Activated naive CD4-positive, alpha-beta T cell treated with anti-CD3 and anti-CD28 coated beads, Interleukin-2, amount 10 ng/mL, durations not matched to agents 7 days and 5 days (primary cell): Measurements from ENCODE around the gene ZNF17.
"Not testable (repeated sequence)": the region's sequence is repeated elsewhere in the genome, so short reads cannot be mapped to it uniquely, and the experiment has no call there.

Experiments
- CTCF ChIA-PET: fragments of 350-600 bp; sonication (Branson Sonifier 250); formaldehyde crosslinking; loops from one replicate; lab custom pipeline; 2021; ENCODE audit warnings: antibody characterized with exemption; lab: Charles Lee
- DNase-seq: peaks from one replicate; pipeline ENCODE4 v3.0.0-alpha.2; 2020
- H3K27ac Mint-ChIP-seq: one replicate; pipeline ENCODE4 v1.8.0; 2021; ENCODE audit warnings: mild to moderate bottlenecking, moderate library complexity, mixed read lengths
- H3K27me3 Mint-ChIP-seq: one replicate; pipeline ENCODE4 v1.8.0; 2021; ENCODE audit warnings: mild to moderate bottlenecking, mixed read lengths
- H3K36me3 Mint-ChIP-seq: one replicate; pipeline ENCODE4 v1.8.0; 2021; ENCODE audit warnings: mixed read lengths
- H3K4me1 Mint-ChIP-seq: one replicate; pipeline ENCODE4 v1.8.0; 2021; ENCODE audit warnings: mixed read lengths
- H3K4me3 Mint-ChIP-seq: one replicate; pipeline ENCODE4 v1.8.0; 2021; ENCODE audit warnings: mild to moderate bottlenecking, moderate library complexity, mixed read lengths
- H3K9me3 Mint-ChIP-seq: one replicate; pipeline ENCODE4 v1.8.0; 2021; ENCODE audit warnings: mixed read lengths

Gene ZNF17

DNA sequence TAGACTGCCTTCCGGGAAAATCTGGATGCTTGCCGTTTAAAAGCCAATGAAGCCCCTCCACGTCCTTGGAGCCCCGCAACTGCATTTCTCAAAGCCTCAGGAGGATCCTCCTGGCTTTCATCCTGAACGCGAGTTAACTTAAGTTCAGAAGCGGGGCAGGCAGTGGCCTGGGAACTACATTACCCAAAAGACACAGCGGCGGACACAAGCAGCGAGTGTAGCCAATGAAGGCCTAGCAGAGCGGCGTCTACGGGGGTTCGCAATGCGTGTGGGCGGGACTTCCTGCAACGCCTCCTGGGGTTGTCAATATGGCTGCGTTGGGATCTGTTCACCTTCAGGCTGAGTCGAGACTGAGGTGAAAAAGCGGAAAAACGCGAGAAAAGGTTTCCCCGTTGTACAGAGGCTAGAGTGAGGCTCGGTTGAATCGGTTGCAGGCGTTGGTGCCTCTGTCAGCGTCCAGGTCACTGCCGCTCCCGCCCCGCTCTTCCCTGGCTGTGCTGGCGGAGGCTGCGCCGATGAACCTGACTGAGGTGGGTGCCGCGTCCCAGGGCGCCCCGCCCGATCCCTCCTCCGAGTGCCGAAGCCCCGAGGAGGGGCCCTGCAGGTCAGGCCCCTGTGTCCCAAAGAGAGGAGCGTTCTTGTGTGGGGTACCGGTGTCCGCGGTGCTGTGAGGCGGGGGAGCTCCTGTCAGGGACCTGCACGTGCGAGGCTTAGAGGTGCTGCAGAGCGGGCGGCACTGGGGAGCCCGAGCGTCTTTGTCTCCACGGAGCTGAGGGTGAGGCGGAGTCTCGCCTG, at the start of gene ZNF17:
ZNF17 (plus strand) TSS at position 285 of the 795 bp plus-strand sequence. CDS start 2,455 bp downstream, outside the sequence.
- Mint-ChIP-seq H3K4me1 (peaks cover 26% of the 10 kb centered on the region), H3K9me3 (peaks cover 17% of the 10 kb centered on the region), H3K36me3 (peaks cover 36% of the 10 kb centered on the region), H3K27me3 (no peaks in the 10 kb centered on the region), H3K27ac (peak within 1 kb of the TSS; percentile 88), H3K4me3 (peak within 1 kb of the TSS; percentile 89)
- CTCF ChIA-PET, result no interaction called here
- peak; percentile 96 for DNase-seq

DNA sequence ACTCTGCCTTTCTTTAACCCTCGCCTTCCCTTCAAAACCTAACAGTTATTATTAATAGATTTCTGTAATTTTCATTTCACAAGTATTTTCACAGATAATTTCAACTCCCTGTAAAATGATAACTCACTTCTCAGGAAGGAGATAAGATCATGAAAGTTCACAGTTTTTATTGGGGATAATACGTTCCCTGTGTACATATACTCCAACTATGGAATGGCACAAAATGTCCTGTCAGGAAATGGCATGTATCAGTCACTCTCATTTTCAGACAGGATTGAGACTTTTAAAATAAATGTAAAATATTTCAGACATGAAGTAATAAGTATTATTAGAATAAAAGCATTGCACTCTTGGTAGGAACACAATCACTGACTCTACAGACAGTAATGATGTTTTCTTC, 48.5 kb upstream of the ZNF17 start:
- Mint-ChIP-seq H3K27ac (peak overlapping the region; percentile 96), H3K27me3 (peaks cover 4% of the 10 kb centered on the region), H3K4me1 (peaks cover 19% of the 10 kb centered on the region), H3K9me3 (peaks cover 52% of the 10 kb centered on the region), H3K36me3 (peaks cover 52% of the 10 kb centered on the region), H3K4me3 (peak overlapping the region; percentile 93)
- CTCF ChIA-PET, result no interaction called here
- DNase-seq, result no peak

DNA sequence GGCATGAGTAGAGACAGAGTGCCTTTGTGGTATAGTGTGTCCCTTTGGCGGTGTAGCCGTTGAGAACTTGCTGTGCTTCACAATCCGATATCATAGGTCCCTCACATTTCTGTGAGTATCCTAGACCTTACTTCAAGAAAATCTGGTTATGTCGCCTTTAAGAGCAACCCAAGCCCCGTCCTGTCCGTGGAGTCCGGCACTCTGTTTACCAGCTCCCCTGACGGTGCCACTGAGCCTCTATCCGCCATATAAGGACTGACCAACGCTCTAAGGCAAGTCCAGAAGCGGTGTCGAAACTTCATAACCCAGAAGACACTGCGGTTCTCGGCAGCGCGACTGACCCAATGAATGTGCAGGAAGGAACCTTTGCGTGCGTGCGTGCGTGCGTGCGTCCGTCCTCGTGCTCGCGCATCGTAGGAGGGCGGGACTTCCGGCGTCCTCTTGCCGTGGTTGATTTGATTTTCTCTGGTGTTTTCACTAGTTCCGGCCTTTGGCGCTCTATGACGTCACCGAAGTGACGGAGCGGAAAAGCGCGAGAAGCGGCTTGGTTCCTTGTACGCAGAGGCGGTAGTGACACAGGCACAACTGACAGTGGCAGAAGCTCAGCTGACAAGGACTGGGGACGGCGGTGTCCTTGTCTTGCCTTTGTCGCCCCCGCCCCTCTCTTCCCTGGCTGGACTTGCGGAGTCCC, 47.8 kb upstream of the ZNF17 start, which contains the start of the genes TRAPPC2B and ZNF547:
TRAPPC2B (plus strand) TSS at position 555 of the 691 bp plus-strand sequence. CDS start 1,283 bp downstream, outside the sequence.
ZNF547 (plus strand) TSS at position 555 of the 691 bp plus-strand sequence. CDS start 5,005 bp downstream, outside the sequence.
- Mint-ChIP-seq H3K27ac (peak within 1 kb of the TSS; percentile 96), H3K4me1 (peaks cover 19% of the 10 kb centered on the region), H3K27me3 (peaks cover 4% of the 10 kb centered on the region), H3K9me3 (peaks cover 51% of the 10 kb centered on the region), H3K36me3 (peaks cover 49% of the 10 kb centered on the region), H3K4me3 (peak within 1 kb of the TSS; percentile 93)
- peak; percentile 99 for DNase-seq
- CTCF ChIA-PET, result no interaction called here

DNA sequence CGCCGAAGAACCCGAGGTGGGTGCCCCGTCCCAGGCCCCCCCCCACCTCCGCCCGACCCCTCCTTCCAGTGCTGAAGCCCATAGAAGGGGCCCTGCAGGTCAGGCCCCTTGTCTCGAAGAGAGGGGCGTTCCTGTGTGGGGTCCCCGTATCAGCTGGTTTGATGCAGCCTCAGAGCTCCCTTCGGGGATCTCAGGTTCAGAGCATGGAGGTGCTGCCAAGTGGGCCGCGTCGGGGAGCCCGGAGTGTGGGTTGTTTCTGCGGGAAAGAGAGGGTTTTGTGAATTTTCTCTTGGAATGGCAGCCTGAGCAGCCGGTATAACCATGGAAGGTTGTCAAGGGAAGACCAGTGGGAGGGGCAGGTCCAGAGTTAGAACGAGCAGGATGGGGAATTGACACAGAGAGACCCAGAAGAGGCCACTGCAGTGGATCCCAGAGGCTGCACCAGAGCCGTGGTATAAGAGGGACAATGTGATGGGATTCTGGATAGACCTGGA, 47.2 kb upstream of the ZNF17 start:
- CTCF ChIA-PET, result no interaction called here
- H3K9me3 Mint-ChIP-seq, result peaks cover 52% of the 10 kb centered on the region

DNA sequence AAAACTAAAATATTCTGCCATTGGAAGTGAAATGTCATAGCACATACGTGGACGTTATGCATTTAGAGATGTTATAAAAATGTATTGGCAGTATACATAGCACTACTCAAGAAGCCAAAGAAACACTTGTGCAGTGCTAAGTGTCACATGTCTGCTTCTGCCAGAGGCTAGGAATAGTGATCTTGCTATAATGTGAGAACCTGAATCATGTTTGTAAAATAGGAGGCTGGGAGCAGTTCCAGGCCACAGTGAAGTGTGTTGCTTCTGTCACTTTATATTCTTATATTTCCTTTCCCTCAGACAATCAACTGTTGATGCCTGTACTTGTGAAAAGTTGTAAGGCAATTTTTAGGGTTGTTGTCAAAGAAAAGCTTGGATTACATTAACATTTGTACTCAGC, 44.2 kb upstream of the ZNF17 start:
- no peak for DNase-seq
- Mint-ChIP-seq H3K27me3 (peaks cover 4% of the 10 kb centered on the region), H3K4me3 (no peak overlapping the region), H3K4me1 (peaks cover 19% of the 10 kb centered on the region), H3K27ac (no peak overlapping the region), H3K9me3 (peaks cover 50% of the 10 kb centered on the region), H3K36me3 (peaks cover 57% of the 10 kb centered on the region)
- CTCF ChIA-PET, result no interaction called here

More for the DNA sequence above, 47.2 kb upstream of the ZNF17 start:
- H3K4me3 Mint-ChIP-seq, result peak overlapping the region; percentile 93
- H3K36me3 Mint-ChIP-seq, result peaks cover 47% of the 10 kb centered on the region
- DNase-seq, result no peak
- peaks cover 19% of the 10 kb centered on the region for H3K4me1 Mint-ChIP-seq
- peaks cover 4% of the 10 kb centered on the region for H3K27me3 Mint-ChIP-seq
- peak overlapping the region; percentile 96 for H3K27ac Mint-ChIP-seq

DNA sequence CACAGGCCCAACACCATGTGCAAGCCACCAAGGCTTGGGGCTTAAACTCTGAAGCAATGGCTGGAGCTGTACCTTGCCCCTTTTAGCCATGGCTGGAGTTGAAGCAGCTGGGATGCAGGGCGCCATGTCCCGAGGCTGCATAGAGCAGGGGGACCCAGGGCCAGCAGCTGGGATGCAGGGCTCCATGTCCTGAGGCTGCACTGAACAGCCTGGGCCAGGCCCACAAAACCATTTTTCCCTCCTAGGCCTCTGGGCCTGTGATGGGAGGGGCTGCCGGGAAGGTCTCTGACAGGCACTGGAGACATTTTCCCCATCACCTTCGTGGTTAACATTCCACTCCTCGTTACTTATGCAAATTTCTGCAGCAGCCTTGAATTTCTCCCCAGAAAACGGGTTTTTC, 36.8 kb upstream of the ZNF17 start:
- Mint-ChIP-seq H3K9me3 (peaks cover 75% of the 10 kb centered on the region), H3K27me3 (no peaks in the 10 kb centered on the region), H3K27ac (no peak overlapping the region), H3K36me3 (peaks cover 79% of the 10 kb centered on the region), H3K4me3 (no peak overlapping the region), H3K4me1 (no peaks in the 10 kb centered on the region)
- CTCF ChIA-PET, result no interaction called here
- no peak for DNase-seq

DNA sequence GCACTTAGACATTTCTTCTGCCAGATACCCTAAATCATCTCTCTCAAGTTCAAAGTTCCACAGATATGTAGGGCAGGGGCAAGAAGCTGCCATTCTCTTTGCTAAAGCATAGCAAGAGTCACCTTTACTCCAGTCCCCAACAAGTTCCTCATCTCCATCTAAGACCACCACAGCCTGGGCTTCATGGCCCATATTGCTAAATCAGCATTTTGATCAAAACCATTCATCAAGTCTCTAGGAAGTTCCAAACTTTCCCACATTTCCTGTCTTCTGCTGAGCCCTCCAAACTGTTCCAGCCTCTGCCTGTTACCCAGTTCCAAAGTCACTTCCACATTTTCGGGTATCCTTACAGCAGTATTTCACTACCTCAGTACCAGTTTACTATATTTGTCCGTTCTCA, 36.3 kb upstream of the ZNF17 start:
- peaks cover 76% of the 10 kb centered on the region for H3K9me3 Mint-ChIP-seq

DNA sequence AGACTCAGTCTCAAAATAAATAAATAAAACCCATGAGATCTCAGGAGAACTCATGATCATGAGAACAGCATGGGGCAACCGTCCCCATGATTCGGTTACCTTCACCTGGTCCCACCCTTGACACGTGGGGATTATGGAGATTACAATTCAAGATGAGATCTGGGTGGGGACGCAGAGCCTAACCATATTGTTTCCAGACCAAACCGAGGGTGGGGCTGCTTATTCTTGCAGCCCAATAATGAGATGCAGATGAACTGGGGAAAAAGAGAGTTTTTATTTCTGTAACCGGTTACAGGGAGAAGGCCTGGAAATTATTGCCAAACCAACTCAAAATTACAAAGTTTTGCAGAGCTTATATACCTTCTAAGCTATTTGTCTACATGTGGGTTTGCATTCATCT, 34.8 kb upstream of the ZNF17 start:
- H3K9me3 Mint-ChIP-seq, result peaks cover 78% of the 10 kb centered on the region
- H3K36me3 Mint-ChIP-seq, result peaks cover 66% of the 10 kb centered on the region
- H3K27ac Mint-ChIP-seq, result no peak overlapping the region
- no peak overlapping the region for H3K4me3 Mint-ChIP-seq
- no peaks in the 10 kb centered on the region for H3K4me1 Mint-ChIP-seq
- CTCF ChIA-PET, result no interaction called here
- no peaks in the 10 kb centered on the region for H3K27me3 Mint-ChIP-seq
- no peak for DNase-seq

More for the DNA sequence above, 36.3 kb upstream of the ZNF17 start:
- H3K27me3 Mint-ChIP-seq, H3K4me3 Mint-ChIP-seq, H3K4me1 Mint-ChIP-seq, DNase-seq, H3K27ac Mint-ChIP-seq, CTCF ChIA-PET: not testable (repeated sequence)
- H3K36me3 Mint-ChIP-seq, result peaks cover 76% of the 10 kb centered on the region

DNA sequence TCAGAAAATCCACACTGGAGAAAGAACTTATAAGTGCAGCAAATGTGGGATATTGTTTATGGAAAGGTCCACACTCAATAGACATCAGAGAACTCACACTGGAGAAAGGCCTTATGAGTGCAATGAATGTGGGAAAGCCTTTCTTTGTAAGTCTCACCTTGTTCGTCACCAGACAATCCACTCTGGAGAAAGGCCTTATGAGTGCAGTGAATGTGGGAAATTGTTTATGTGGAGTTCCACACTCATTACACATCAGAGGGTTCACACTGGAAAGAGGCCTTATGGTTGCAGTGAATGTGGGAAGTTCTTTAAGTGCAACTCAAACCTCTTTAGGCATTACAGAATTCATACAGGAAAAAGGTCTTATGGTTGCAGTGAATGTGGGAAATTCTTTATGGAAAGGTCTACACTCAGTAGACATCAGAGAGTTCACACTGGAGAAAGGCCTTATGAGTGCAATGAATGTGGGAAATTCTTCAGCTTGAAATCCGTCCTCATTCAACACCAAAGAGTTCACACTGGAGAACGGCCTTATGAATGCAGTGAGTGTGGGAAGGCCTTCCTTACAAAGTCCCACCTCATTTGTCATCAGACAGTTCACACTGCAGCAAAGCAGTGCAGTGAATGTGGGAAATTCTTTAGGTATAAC, 33.3 kb upstream of the ZNF17 start:
- Mint-ChIP-seq H3K27ac (no peak overlapping the region), H3K4me3 (no peak overlapping the region), H3K36me3 (peaks cover 53% of the 10 kb centered on the region), H3K27me3 (no peaks in the 10 kb centered on the region), H3K4me1 (no peaks in the 10 kb centered on the region), H3K9me3 (peaks cover 71% of the 10 kb centered on the region)
- DNase-seq, result no peak
- CTCF ChIA-PET, result no interaction called here

DNA sequence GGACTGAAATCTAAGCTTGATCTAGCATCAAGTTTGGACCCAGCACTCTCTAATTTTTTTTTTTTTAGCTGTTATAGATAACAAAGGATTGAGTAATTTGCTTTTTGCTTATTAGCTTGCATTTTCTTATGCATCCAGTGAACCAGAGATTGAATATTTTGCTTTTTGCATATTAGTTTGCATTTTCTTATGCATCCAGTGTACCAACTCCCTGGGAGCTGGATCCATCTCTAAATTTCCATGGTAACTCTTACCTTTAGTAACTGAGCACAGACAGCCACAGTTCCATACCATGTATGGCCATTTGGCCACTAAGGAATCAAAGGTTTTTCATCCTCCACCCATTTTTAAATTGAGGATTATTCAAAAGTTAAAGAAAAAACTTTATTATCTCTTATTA, 30.0 kb upstream of the ZNF17 start:
- no peak for DNase-seq
- Mint-ChIP-seq H3K36me3 (peaks cover 27% of the 10 kb centered on the region), H3K4me1 (no peaks in the 10 kb centered on the region), H3K27ac (no peak overlapping the region), H3K9me3 (peaks cover 66% of the 10 kb centered on the region), H3K27me3 (no peaks in the 10 kb centered on the region), H3K4me3 (no peak overlapping the region)
- CTCF ChIA-PET, result interaction anchor here (0.6 kb wide), 1 partner anchor 240 kb away, joined by 3 read pairs; no protein-coding TSS in a partner anchor

DNA sequence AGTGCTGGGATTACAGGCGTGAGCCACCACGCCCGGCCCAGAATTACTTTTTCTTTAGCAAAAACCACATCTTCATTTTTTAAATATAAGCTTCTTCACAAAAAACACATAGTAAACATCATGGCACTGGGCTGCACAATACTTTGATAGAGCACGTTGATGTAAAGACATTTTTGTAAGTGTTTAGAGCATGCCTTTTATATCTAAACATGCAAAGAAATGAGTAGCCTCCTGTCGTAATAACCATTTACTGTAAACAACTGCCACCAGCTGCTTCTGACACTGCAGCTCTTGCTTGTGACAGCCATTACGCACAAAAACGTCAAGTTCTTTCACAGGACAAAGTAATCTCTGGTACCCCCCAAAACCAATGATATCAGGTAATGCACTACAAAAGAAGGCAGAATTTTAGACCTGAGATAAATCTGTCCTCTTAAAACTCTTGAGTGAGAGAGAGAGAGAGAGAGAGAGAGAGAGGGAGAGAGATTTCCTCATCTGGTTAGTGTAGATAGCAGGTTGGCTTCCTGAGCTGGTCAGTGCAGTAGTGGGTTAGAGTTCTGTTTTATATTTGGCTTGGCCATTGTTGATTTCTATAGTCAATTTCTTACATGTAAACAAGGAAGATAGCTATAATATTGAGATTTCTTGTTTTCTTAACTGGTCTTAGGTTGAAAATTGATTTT, 28.0 kb upstream of the ZNF17 start:
- Mint-ChIP-seq H3K27me3 (no peaks in the 10 kb centered on the region), H3K36me3 (peaks cover 10% of the 10 kb centered on the region), H3K27ac (no peak overlapping the region), H3K9me3 (peaks cover 60% of the 10 kb centered on the region), H3K4me3 (no peak overlapping the region), H3K4me1 (no peaks in the 10 kb centered on the region)
- CTCF ChIA-PET, result no interaction called here
- no peak for DNase-seq

DNA sequence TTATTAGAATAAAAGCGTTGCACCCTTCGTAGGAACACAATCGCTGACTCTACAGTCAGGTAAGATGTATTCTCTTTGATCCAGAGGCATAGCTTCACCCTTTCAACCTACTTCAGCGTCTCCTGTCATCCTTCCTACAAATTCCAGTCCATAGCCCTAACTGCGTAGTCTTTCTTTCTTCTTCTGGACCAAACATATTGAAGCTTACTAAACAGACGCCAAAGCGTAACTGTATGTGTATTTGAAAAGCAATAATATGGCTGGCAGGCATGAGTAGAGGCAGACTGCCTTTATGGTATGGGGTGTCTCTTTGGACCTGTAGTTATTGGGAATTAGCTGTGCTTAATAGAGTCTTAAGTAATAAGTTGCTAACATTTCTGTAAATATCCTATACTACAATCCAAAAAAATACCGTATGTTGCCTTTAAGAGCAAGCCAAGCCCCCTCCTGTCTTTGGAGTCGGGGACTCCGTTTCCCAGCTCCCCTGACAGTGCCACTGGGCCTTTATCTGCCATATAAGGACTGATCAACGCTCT, 21.7 kb upstream of the ZNF17 start:
- Mint-ChIP-seq H3K4me3 (peak overlapping the region; percentile 96), H3K27ac (peak overlapping the region; percentile 96), H3K27me3 (no peaks in the 10 kb centered on the region), H3K36me3 (peaks cover 43% of the 10 kb centered on the region), H3K4me1 (peaks cover 33% of the 10 kb centered on the region), H3K9me3 (peaks cover 50% of the 10 kb centered on the region)
- DNase-seq, result no peak
- CTCF ChIA-PET, result interaction anchor here (0.6 kb wide), 1 partner anchor 918 kb away, joined by 3 read pairs; no protein-coding TSS in a partner anchor
